Muscle of leg (tissue), 11 donors: ENCODE data around the gene RTN4RL1. TPM values are rescaled to one million over a fixed set of nuclear protein-coding genes. Genes with fewer than 3 reads are reported as not detected.
A peak's percentile ranks its signal among the peaks of the same experiment; 100 is the strongest.

Experiments
- DNase-seq: peaks from one replicate; pipeline ENCODE4 v3.0.0; 2013
- H3K27ac ChIP-seq: one replicate; pipeline ENCODE4 v1.5.1; 2013; ENCODE audit warnings: mild to moderate bottlenecking, low read length, control low read depth
- H3K27me3 ChIP-seq: one replicate; pipeline ENCODE4 v1.6.1; 2013; ENCODE audit warnings: low read length; ENCODE audit not compliant: control insufficient read depth, insufficient read depth
- H3K36me3 ChIP-seq: one replicate; pipeline ENCODE4 v1.6.1; 2013; ENCODE audit warnings: low read length; ENCODE audit not compliant: control insufficient read depth, insufficient read depth
- H3K4me1 ChIP-seq: one replicate; pipeline ENCODE4 v1.6.1; 2013; ENCODE audit warnings: low read length; ENCODE audit not compliant: control insufficient read depth, insufficient read depth
- H3K4me3 ChIP-seq: one replicate; pipeline ENCODE4 v1.5.1; 2013; ENCODE audit warnings: low read length, control low read depth
- H3K9me3 ChIP-seq: replicated peaks from 2 replicates; pipeline ENCODE4 v1.6.1; 2013; ENCODE audit warnings: low read depth, low read length; ENCODE audit not compliant: control insufficient read depth
- WGBS: methylation state at CpG from one replicate; pipeline ENCODE4 v1.1.5; 2013; ENCODE audit warnings: missing lambda C conversion rate; ENCODE audit not compliant: insufficient coverage; 5-methylcytosine and 5-hydroxymethylcytosine counted together
- polyA plus RNA-seq, 8 donors: library from polyadenylated mRNA; unstranded; fragments of 120-200 nt; gene quantifications; one replicate each; pipeline versions ENCODE4 v1.2.1 to v1.2.3, GENCODE V29; 2013; ENCODE audit warnings: inconsistent platforms in 1 of 8, low replicate concordance in 1 of 8; ENCODE audit not compliant: insufficient read length in 8 of 8, insufficient read depth in 1 of 8
- total RNA-seq: library from RNA; stranded (reverse); fragments of 120-200 nt; gene quantifications from one replicate; pipeline ENCODE4 v1.2.4, GENCODE V29; 2013

RTN4RL1 gene
- total and polyA plus RNA-seq, 9 donors, result 1.0 to 2.3 (median 1.7) TPM

- peaks cover 2% of the 10 kb centered on the region for H3K27me3 ChIP-seq
- no peak overlapping the region for H3K4me3 ChIP-seq
- peaks cover 8% of the 10 kb centered on the region for H3K4me1 ChIP-seq
- H3K27ac ChIP-seq, result no peak overlapping the region
- H3K9me3 ChIP-seq, result no peaks in the 10 kb centered on the region
- DNase-seq, result no peak
- no peaks in the 10 kb centered on the region for H3K36me3 ChIP-seq
- 98% methylated on average over 6 of the region's 14 CpGs for WGBS
Observed at GRCh38 chr17:1948517-1948825, 76.7 kb downstream of the RTN4RL1 start.

GRCh38 chr17:1947743-1948516 lies 77.2 kb downstream of the RTN4RL1 start:
- no peaks in the 10 kb centered on the region for H3K36me3 ChIP-seq
- no peak overlapping the region for H3K27ac ChIP-seq
- H3K4me3 ChIP-seq, result no peak overlapping the region
- DNase-seq, result no peak
- peaks cover 13% of the 10 kb centered on the region for H3K4me1 ChIP-seq
- peaks cover 2% of the 10 kb centered on the region for H3K27me3 ChIP-seq
- 57% methylated on average over 22 of the region's 22 CpGs for WGBS
- no peaks in the 10 kb centered on the region for H3K9me3 ChIP-seq

GRCh38 chr17:1947229-1947742 lies 77.8 kb downstream of the RTN4RL1 start:
- no peaks in the 10 kb centered on the region for H3K36me3 ChIP-seq
- H3K27me3 ChIP-seq, result peaks cover 2% of the 10 kb centered on the region
- no peaks in the 10 kb centered on the region for H3K9me3 ChIP-seq
- 45% methylated on average over 20 of the region's 22 CpGs for WGBS
- H3K4me3 ChIP-seq, result no peak overlapping the region
- H3K27ac ChIP-seq, result no peak overlapping the region
- no peak for DNase-seq
- peaks cover 20% of the 10 kb centered on the region for H3K4me1 ChIP-seq

GRCh38 chr17:1946021-1946932 lies 78.9 kb downstream of the RTN4RL1 start:
- 86% methylated on average over 19 of the region's 20 CpGs for WGBS
- H3K4me3 ChIP-seq, result no peak overlapping the region
- peaks cover 30% of the 10 kb centered on the region for H3K4me1 ChIP-seq
- no peaks in the 10 kb centered on the region for H3K9me3 ChIP-seq
- DNase-seq, result no peak
- H3K27ac ChIP-seq, result no peak overlapping the region
- H3K27me3 ChIP-seq, result peaks cover 2% of the 10 kb centered on the region
- H3K36me3 ChIP-seq, result no peaks in the 10 kb centered on the region

- WGBS, result 76% methylated on average over 12 of the region's 12 CpGs
- no peaks in the 10 kb centered on the region for H3K9me3 ChIP-seq
- H3K27me3 ChIP-seq, result peaks cover 2% of the 10 kb centered on the region
- H3K4me3 ChIP-seq, result no peak overlapping the region
- no peaks in the 10 kb centered on the region for H3K36me3 ChIP-seq
- H3K4me1 ChIP-seq, result peaks cover 37% of the 10 kb centered on the region
- DNase-seq, result no peak
- H3K27ac ChIP-seq, result no peak overlapping the region
Observed at GRCh38 chr17:1945621-1946020, 79.5 kb downstream of the RTN4RL1 start.

GRCh38 chr17:1943436-1943831 lies 81.7 kb downstream of the RTN4RL1 start:
- DNase-seq, result peak; percentile 37
- Histone ChIP-seq H3K27ac (no peak overlapping the region), H3K36me3 (no peaks in the 10 kb centered on the region), H3K4me3 (no peak overlapping the region), H3K9me3 (no peaks in the 10 kb centered on the region), H3K4me1 (peaks cover 51% of the 10 kb centered on the region), H3K27me3 (peaks cover 2% of the 10 kb centered on the region)
- WGBS, result 68% methylated on average over 11 of the region's 11 CpGs

- H3K4me1 ChIP-seq, result peaks cover 51% of the 10 kb centered on the region
- WGBS, result 83% methylated on average over 19 of the region's 21 CpGs
Observed at GRCh38 chr17:1942666-1943435, 82.3 kb downstream of the RTN4RL1 start.

GRCh38 chr17:1942066-1942365 lies 83.1 kb downstream of the RTN4RL1 start:
- no peaks in the 10 kb centered on the region for H3K27me3 ChIP-seq
- no peak for DNase-seq
- no peak overlapping the region for H3K27ac ChIP-seq
- no peaks in the 10 kb centered on the region for H3K9me3 ChIP-seq
- WGBS, result 60% methylated on average over 2 of the region's 7 CpGs
- H3K4me3 ChIP-seq, result no peak overlapping the region
- peaks cover 44% of the 10 kb centered on the region for H3K4me1 ChIP-seq
- H3K36me3 ChIP-seq, result no peaks in the 10 kb centered on the region

More at GRCh38 chr17:1942666-1943435, 82.3 kb downstream of the RTN4RL1 start:
- Histone ChIP-seq H3K9me3 (no peaks in the 10 kb centered on the region), H3K4me3 (no peak overlapping the region), H3K27ac (no peak overlapping the region), H3K36me3 (no peaks in the 10 kb centered on the region), H3K27me3 (peaks cover 2% of the 10 kb centered on the region)
- no peak for DNase-seq

GRCh38 chr17:1941272-1942065 lies 83.7 kb downstream of the RTN4RL1 start:
- no peak overlapping the region for H3K4me3 ChIP-seq
- H3K4me1 ChIP-seq, result peaks cover 44% of the 10 kb centered on the region
- no peaks in the 10 kb centered on the region for H3K36me3 ChIP-seq
- H3K27me3 ChIP-seq, result no peaks in the 10 kb centered on the region
- 46% methylated on average over 17 of the region's 23 CpGs for whole genome bisulfite sequencing
- H3K27ac ChIP-seq, result no peak overlapping the region
- H3K9me3 ChIP-seq, result no peaks in the 10 kb centered on the region
- no peak for DNase-seq
